ENCODE results near the gene IFT81.

DNA sequence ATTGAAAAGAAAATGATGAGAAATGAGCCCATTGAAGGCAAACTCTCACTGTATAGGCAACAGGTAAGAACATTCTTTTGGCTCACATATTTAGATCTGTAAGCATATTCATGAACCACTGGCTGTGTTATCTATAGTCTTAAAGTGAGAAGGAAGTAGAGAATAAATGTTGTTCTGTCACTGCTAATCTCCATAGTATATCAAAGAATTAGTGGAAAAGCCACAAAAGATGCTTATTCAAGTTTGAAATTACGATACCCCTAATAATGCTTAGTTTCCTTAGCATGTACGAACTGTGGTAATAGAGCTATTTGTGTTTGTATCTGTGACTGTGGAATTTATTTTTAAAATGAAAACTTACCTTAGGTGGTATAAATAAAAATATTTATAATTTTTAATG lies 22.8 kb downstream of the IFT81 start:
- TF ChIP-seq, protein P1, sequence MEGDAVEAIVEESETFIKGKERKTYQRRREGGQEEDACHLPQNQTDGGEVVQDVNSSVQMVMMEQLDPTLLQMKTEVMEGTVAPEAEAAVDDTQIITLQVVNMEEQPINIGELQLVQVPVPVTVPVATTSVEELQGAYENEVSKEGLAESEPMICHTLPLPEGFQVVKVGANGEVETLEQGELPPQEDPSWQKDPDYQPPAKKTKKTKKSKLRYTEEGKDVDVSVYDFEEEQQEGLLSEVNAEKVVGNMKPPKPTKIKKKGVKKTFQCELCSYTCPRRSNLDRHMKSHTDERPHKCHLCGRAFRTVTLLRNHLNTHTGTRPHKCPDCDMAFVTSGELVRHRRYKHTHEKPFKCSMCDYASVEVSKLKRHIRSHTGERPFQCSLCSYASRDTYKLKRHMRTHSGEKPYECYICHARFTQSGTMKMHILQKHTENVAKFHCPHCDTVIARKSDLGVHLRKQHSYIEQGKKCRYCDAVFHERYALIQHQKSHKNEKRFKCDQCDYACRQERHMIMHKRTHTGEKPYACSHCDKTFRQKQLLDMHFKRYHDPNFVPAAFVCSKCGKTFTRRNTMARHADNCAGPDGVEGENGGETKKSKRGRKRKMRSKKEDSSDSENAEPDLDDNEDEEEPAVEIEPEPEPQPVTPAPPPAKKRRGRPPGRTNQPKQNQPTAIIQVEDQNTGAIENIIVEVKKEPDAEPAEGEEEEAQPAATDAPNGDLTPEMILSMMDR (IDR thresholded peaks at IDR 0.05), result no peak
- TF ChIP-seq EZH2 (IDR thresholded peaks at IDR 0.05; ENCODE audit: borderline replicate concordance, insufficient read depth, low read depth, low read length, poor library complexity, severe bottlenecking), result no peak

Data from B cell (primary cell).